HEK293 (cell line): ENCODE results near the gene ANKRD34B.

Source experiments
- CTCF ChIA-PET: fragments of 350-600 bp; formaldehyde crosslinking; extraction: SDS; loops from one replicate; lab custom pipeline; 2021; ENCODE audit warnings: antibody characterized with exemption; lab: Yijun Ruan, JAX
- POLR2A ChIA-PET: fragments of 300-600 bp; formaldehyde crosslinking; extraction: SDS; loops from one replicate; lab custom pipeline; 2020; ENCODE audit warnings: antibody characterized with exemption, inconsistent platforms; lab: Yijun Ruan, JAX
- H3K27ac ChIP-seq: fragments of 200-500 bp; sonication (Bioruptor generic); 2 replicates; pipeline ENCODE4 v1.5.1; 2014; ENCODE audit warnings: low read depth, low read length, control low read depth, inconsistent platforms; ENCODE audit errors: extremely low read depth
- H3K36me3 ChIP-seq, 2 experiments: fragments of 200-500 bp in 1 of 2; sonication (Bioruptor generic) in 1 of 2; 1 replicate in 1 of 2; 2 replicates in 1 of 2; pipeline ENCODE4 v1.5.1; 2014 to 2017; ENCODE audit warnings: inconsistent platforms in 2 of 2, low read length in 2 of 2; ENCODE audit not compliant: control insufficient read depth in 2 of 2, insufficient read depth in 1 of 2
- H3K4me1 ChIP-seq: fragments of 200-500 bp; sonication (Bioruptor generic); 2 replicates; pipeline ENCODE4 v1.5.1; 2014; ENCODE audit warnings: mild to moderate bottlenecking, low read length, inconsistent platforms; ENCODE audit not compliant: control insufficient read depth, insufficient read depth
- H3K4me3 ChIP-seq: 2 replicates; pipeline ENCODE4 v1.5.1; 2011; ENCODE audit warnings: low read depth, mild to moderate bottlenecking, control low read depth, low read length, moderate library complexity
- H3K9me3 ChIP-seq: fragments of 200-500 bp; sonication (Bioruptor generic); 2 replicates; pipeline ENCODE4 v1.5.1; 2014; ENCODE audit warnings: low read depth, low read length, inconsistent platforms; ENCODE audit not compliant: control insufficient read depth, insufficient read depth
- ELK4 ChIP-seq: IDR thresholded peaks from 2 replicates; pipeline ENCODE4 v1.6.1; 2011; ENCODE audit warnings: mild to moderate bottlenecking, low read depth, low read length, borderline replicate concordance
- KLF8 ChIP-seq: fragments of 450-650 bp; formaldehyde crosslinking; IDR thresholded peaks from 2 replicates; pipeline ENCODE4 v1.5.1; 2016; ENCODE audit warnings: missing biosample characterization, missing genetic modification characterization
- SCRT2 ChIP-seq: fragments of 450-650 bp; formaldehyde crosslinking; IDR thresholded peaks from 2 replicates; pipeline ENCODE4 v1.5.1; 2016; ENCODE audit warnings: missing biosample characterization, missing genetic modification characterization
- SETDB1 ChIP-seq: IDR thresholded peaks from one replicate; pipeline ENCODE4 v1.6.1; 2017; ENCODE audit warnings: mild to moderate bottlenecking, low read length, moderate library complexity, mixed read lengths; ENCODE audit not compliant: insufficient read length
- TCF7L2 ChIP-seq: IDR thresholded peaks from 2 replicates; pipeline ENCODE4 v1.6.1; 2011; ENCODE audit warnings: low read depth, mild to moderate bottlenecking, inconsistent platforms, low read length, moderate library complexity, borderline replicate concordance
- ZBTB17 ChIP-seq: fragments of 450-650 bp; formaldehyde crosslinking; IDR thresholded peaks from 2 replicates; pipeline ENCODE4 v1.5.1; 2016; ENCODE audit warnings: missing biosample characterization, missing genetic modification characterization
- ZBTB20 ChIP-seq: fragments of 450-650 bp; formaldehyde crosslinking; IDR thresholded peaks from 2 replicates; pipeline ENCODE4 v1.5.1; 2016; ENCODE audit warnings: missing biosample characterization, missing genetic modification characterization
- ZBTB6 ChIP-seq: fragments of 450-650 bp; formaldehyde crosslinking; IDR thresholded peaks from 2 replicates; pipeline ENCODE4 v1.5.1; 2017; ENCODE audit warnings: missing biosample characterization, missing genetic modification characterization
- ZBTB8A ChIP-seq: fragments of 450-650 bp; formaldehyde crosslinking; IDR thresholded peaks from 2 replicates; pipeline ENCODE4 v1.5.1; 2016; ENCODE audit warnings: missing biosample characterization, missing genetic modification characterization
- ZEB2 ChIP-seq: fragments of 450-650 bp; formaldehyde crosslinking; IDR thresholded peaks from 2 replicates; pipeline ENCODE4 v1.5.1; 2016; ENCODE audit warnings: missing biosample characterization, missing genetic modification characterization
- ZNF16 ChIP-seq: fragments of 450-650 bp; formaldehyde crosslinking; IDR thresholded peaks from 2 replicates; pipeline ENCODE4 v1.5.1; 2016; ENCODE audit warnings: low read depth, missing biosample characterization, missing genetic modification characterization
- ZNF175 ChIP-seq: fragments of 450-650 bp; formaldehyde crosslinking; IDR thresholded peaks from 2 replicates; pipeline ENCODE4 v1.5.1; 2016; ENCODE audit warnings: missing biosample characterization, missing genetic modification characterization
- ZNF221 ChIP-seq: fragments of 450-650 bp; formaldehyde crosslinking; IDR thresholded peaks from 2 replicates; pipeline ENCODE4 v1.5.1; 2017; ENCODE audit warnings: missing biosample characterization, missing genetic modification characterization, borderline replicate concordance
- ZNF26 ChIP-seq: fragments of 450-650 bp; formaldehyde crosslinking; IDR thresholded peaks from 2 replicates; pipeline ENCODE4 v1.5.1; 2016; ENCODE audit warnings: missing biosample characterization, missing genetic modification characterization
- ZNF274 ChIP-seq, 2 experiments: fragments of 200-500 bp in 1 of 2; fragments of 450-650 bp in 1 of 2; sonication (Bioruptor generic) in 1 of 2; formaldehyde crosslinking in 1 of 2; IDR thresholded peaks; 2 replicates each; pipeline versions ENCODE4 v1.5.1 to v1.6.1; 2014 to 2016; ENCODE audit warnings: borderline replicate concordance in 1 of 2, inconsistent platforms in 1 of 2, low read length in 1 of 2, missing biosample characterization in 1 of 2, missing genetic modification characterization in 1 of 2
- ZNF416 ChIP-seq: fragments of 450-650 bp; formaldehyde crosslinking; IDR thresholded peaks from 2 replicates; pipeline ENCODE4 v1.5.1; 2016; ENCODE audit warnings: missing biosample characterization, missing genetic modification characterization
- ZNF501 ChIP-seq: fragments of 450-650 bp; formaldehyde crosslinking; IDR thresholded peaks from 2 replicates; pipeline ENCODE4 v1.5.1; 2016; ENCODE audit warnings: missing biosample characterization, missing genetic modification characterization
- ZNF530 ChIP-seq: fragments of 450-650 bp; formaldehyde crosslinking; IDR thresholded peaks from 2 replicates; pipeline ENCODE4 v1.5.1; 2016; ENCODE audit warnings: low read depth, missing biosample characterization, missing genetic modification characterization
- ZNF560 ChIP-seq: fragments of 450-650 bp; formaldehyde crosslinking; IDR thresholded peaks from 2 replicates; pipeline ENCODE4 v1.5.1; 2017; ENCODE audit warnings: missing biosample characterization, missing genetic modification characterization, borderline replicate concordance
- ZXDB ChIP-seq: fragments of 450-650 bp; formaldehyde crosslinking; IDR thresholded peaks from 2 replicates; pipeline ENCODE4 v1.5.1; 2016; ENCODE audit warnings: missing biosample characterization, missing genetic modification characterization
- TF ChIP-seq, protein P1 (sequence below): fragments of 450-650 bp; formaldehyde crosslinking; IDR thresholded peaks from 2 replicates; pipeline ENCODE4 v1.5.1; 2016; ENCODE audit warnings: missing biosample characterization, missing genetic modification characterization
- TF ChIP-seq, protein P2 (sequence below): fragments of 450-650 bp; formaldehyde crosslinking; IDR thresholded peaks from 2 replicates; pipeline ENCODE4 v1.5.1; 2016; ENCODE audit warnings: missing biosample characterization, missing genetic modification characterization

ANKRD34B gene

GRCh38 chr5:80569961-80570786 is at the start of gene ANKRD34B (continued):
- no peak for TF ChIP-seq ZNF274 (IDR thresholded peaks at IDR 0.05; ENCODE audit: low read length)
- no peak for TF ChIP-seq ZNF274 (tag by site-specific recombination; IDR thresholded peaks at IDR 0.05; ENCODE audit: borderline replicate concordance)
- TF ChIP-seq ZBTB20 (tag by site-specific recombination) = peak; percentile 45; the same call in 1 of the 2 replicates
- 0 out of 2 replicates have a peak, but pooled peaks have one; percentile 9 for TF ChIP-seq ZNF501 (tag by site-specific recombination)
- TF ChIP-seq ZBTB6 = peak; percentile 98
- no peak for TF ChIP-seq ZNF221 (tag by site-specific recombination)
- TF ChIP-seq ZXDB (tag by site-specific recombination) = 0 out of 2 replicates have a peak, but pooled peaks have one; percentile 44
- 0 out of 2 replicates have a peak, but pooled peaks have one; percentile 42 for TF ChIP-seq ZEB2 (tag by site-specific recombination)
- no peak for TF ChIP-seq TCF7L2
- TF ChIP-seq ZNF16 = no peak
- peak; percentile 78 for TF ChIP-seq ZBTB8A
- TF ChIP-seq ZBTB17 = peak; percentile 64

GRCh38 chr5:80619086-80619485 is 49.0 kb upstream of the ANKRD34B start:
- no peaks in the 10 kb centered on the region for H3K4me1 ChIP-seq
- H3K9me3 ChIP-seq = no peaks in the 10 kb centered on the region
- peaks cover 0 to 7% of the 10 kb centered on the region in 2 experiments; a peak in 1 of 3 replicates for H3K36me3 ChIP-seq
- TF ChIP-seq ZBTB17 (peak; percentile 32; the same call in 1 of the 2 replicates), ZNF530 (tag by site-specific recombination) (no peak)
- TF ChIP-seq, all 188 proteins: peak for 1
- ChIA-PET CTCF (no interaction called here), POLR2A (no interaction called here)
- H3K27ac ChIP-seq = no peak overlapping the region
- H3K4me3 ChIP-seq = no peak overlapping the region

DNA sequence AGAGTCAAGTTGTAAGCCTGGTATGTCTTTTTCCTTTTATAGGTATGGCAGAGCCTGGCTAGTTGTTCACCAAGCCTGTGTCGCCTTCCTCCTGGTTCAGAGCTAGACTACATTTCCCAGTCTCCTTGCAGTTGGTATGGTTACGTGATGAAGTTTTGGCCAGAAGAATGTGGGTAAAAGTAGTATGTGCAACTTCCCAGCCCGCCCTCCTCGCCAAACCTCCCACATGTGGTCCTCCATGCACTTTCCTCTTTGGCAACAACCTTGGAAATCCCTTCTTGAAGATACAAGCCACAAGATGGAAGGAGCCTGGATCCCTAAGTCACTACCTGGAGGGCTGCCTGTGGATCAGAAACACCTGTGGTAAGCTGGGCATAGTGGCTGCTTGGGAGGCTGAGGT is 48.4 kb upstream of the ANKRD34B start:
- CTCF ChIA-PET = no interaction called here
- no peak overlapping the region for H3K4me3 ChIP-seq
- H3K4me1 ChIP-seq = no peaks in the 10 kb centered on the region
- no peaks in the 10 kb centered on the region for H3K9me3 ChIP-seq
- POLR2A ChIA-PET = no interaction called here
- H3K27ac ChIP-seq = no peak overlapping the region
- H3K36me3 ChIP-seq = peaks cover 0 to 7% of the 10 kb centered on the region in 2 experiments; a peak in 1 of 3 replicates
- no peak for TF ChIP-seq ZNF175 (tag by site-specific recombination)
- TF ChIP-seq KLF8 (tag by site-specific recombination) = no peak
- no peak for TF ChIP-seq ZNF530 (tag by site-specific recombination)
- TF ChIP-seq ZNF416 (tag by site-specific recombination) = no peak
- TF ChIP-seq, protein P1, sequence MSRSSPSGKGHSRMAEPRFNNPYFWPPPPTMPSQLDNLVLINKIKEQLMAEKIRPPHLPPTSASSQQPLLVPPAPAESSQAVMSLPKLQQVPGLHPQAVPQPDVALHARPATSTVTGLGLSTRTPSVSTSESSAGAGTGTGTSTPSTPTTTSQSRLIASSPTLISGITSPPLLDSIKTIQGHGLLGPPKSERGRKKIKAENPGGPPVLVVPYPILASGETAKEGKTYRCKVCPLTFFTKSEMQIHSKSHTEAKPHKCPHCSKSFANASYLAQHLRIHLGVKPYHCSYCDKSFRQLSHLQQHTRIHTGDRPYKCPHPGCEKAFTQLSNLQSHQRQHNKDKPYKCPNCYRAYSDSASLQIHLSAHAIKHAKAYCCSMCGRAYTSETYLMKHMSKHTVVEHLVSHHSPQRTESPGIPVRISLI (tag by site-specific recombination) = no peak
- no peak for TF ChIP-seq ELK4
- no peak for TF ChIP-seq SCRT2 (tag by site-specific recombination)
- TF ChIP-seq, protein P2, sequence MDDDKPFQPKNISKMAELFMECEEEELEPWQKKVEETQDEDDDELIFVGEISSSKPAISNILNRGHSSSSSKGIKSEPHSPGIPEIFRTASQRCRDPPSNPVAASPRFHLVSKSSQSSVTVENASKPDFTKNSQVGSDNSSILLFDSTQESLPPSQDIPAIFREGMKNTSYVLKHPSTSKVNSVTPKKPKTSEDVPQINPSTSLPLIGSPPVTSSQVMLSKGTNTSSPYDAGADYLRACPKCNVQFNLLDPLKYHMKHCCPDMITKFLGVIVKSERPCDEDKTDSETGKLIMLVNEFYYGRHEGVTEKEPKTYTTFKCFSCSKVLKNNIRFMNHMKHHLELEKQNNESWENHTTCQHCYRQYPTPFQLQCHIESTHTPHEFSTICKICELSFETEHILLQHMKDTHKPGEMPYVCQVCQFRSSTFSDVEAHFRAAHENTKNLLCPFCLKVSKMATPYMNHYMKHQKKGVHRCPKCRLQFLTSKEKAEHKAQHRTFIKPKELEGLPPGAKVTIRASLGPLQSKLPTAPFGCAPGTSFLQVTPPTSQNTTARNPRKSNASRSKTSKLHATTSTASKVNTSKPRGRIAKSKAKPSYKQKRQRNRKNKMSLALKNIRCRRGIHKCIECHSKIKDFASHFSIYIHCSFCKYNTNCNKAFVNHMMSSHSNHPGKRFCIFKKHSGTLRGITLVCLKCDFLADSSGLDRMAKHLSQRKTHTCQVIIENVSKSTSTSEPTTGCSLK (tag by site-specific recombination) = no peak
- no peak for TF ChIP-seq ZNF26 (tag by site-specific recombination)
- TF ChIP-seq ZNF560 (tag by site-specific recombination) = no peak
- no peak for TF ChIP-seq SETDB1
